SW 1271 (cell line): Measurements from ENCODE around the gene C10orf90.
"Not testable (repeated sequence)": the region's sequence is repeated elsewhere in the genome, so short reads cannot be mapped to it uniquely, and the experiment has no call there.

Experiments
- DNase-seq, 2 experiments: peaks; one replicate each; lab custom pipeline; 2025; lab: John Stamatoyannopoulos, UW

The C10orf90 gene

DNA sequence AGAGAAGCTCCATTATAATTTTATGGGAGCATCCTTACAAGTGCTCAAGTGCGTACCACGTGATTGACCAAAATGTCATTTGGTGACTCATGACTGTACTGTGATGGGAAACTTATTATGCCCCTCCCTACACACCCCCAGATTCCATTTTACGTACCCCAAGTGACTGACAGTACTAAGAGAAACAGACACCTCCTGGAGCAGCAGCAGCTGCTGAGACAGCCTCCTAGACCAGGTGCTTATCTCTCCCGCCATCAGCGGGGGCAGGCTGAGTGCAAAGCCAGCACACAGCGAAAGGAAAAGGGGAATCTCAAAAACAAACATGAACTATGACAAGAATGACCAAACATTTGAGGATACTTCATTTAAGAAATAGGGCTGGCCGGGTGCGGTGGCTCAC is 278.0 kb downstream of the C10orf90 start:
- DNase-seq = no peak

GRCh38 chr10:126392068-126392467 is 278.4 kb downstream of the C10orf90 start:
- no peak for DNase-seq

- no peak for DNase-seq
Measured at GRCh38 chr10:126391192-126391885, 279.2 kb downstream of the C10orf90 start.

GRCh38 chr10:126390324-126390723 is 280.2 kb downstream of the C10orf90 start:
- no peak for DNase-seq

GRCh38 chr10:126387931-126388911 is 282.3 kb downstream of the C10orf90 start, which contains the start of gene ADAM12:
Gene ADAM12 (minus strand): TSS chr10:126388477. CDS start chr10:126388145, 332 bp downstream.
- no peak for DNase-seq

- DNase-seq = peak in 1 of 2 experiments; percentile 15
Measured at GRCh38 chr10:126387041-126387921, 283.2 kb downstream of the C10orf90 start.

GRCh38 chr10:126384269-126384873 is 286.1 kb downstream of the C10orf90 start:
- DNase-seq = peak; percentile 40 to 64

DNA sequence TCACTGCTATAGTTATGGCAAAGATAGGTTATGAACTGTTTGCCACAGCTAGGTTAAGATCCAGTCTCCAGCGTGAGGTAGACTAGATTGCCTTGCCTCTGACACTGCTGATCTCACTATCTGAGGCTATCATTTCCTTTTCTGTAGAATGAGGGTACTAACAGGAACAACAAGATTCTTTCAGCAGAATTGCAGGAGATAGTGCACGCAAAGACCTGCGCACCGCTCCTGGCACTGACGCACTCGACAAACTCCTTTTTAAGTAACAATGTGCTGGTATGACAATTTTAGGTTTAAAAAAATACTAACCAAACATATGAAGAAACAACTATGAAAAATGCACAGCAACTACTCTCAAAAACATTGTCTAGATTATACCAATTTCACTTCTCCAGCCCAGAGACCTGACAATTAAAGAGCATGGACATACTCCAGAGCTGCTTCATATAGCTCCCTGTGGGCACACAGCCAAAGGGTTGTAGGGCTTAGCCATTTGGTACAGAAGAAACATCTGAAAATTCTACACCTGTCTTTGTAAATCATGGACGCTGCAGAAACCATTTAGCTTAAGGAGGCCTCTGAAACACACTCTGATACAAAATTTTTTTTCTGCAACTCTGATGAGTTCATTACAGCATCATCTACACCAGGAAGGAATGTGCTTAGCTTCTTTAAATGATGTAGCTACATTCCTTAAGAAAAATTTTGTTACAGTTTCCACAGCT is 290.0 kb downstream of the C10orf90 start:
- no peak for DNase-seq

- not testable (repeated sequence) for DNase-seq
Measured at GRCh38 chr10:126379166-126379565, 291.3 kb downstream of the C10orf90 start.

- peak in 1 of 2 experiments; percentile 22 for DNase-seq
Measured at GRCh38 chr10:126376956-126377355, 293.5 kb downstream of the C10orf90 start.

DNA sequence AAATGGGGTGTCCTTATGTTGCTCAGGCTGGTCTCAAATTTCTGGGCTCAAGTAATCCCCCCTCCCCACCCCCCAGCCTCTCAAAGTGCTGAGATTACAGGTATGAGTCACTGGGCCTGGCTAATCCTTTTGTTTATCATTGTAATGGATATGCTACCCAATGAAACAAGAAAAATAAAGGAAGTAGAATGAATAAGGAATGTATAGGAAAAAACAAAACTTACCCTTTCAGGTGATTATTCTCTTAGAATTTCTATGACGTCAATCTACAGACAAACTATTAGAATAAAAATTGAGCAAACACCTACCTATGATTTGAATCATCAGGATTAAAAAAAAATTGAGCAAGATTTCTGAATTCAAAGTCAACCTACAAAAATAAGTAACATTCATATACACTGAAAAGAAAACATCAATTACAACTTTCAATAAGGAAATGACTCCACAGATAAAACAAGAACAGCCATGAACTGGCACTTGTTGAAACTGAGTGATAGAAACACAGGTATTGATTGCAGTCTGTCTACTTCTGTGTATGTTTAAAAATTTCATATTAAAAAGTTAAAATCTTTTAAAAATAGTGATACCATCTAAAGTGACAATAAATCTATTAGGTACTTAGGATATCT is 294.5 kb downstream of the C10orf90 start:
- DNase-seq = no peak

GRCh38 chr10:126375299-126375698 is 295.2 kb downstream of the C10orf90 start:
- DNase-seq = no peak
